M059J (cell line): ENCODE results near the gene TBX6. TPM values are rescaled to one million over a fixed set of nuclear protein-coding genes. Genes with fewer than 3 reads are reported as not detected.

Experiments used
- DNase-seq: peaks from one replicate; pipeline ENCODE4 v3.0.0-alpha.2; 2012; ENCODE audit warnings: low read depth
- total RNA-seq: library from RNA; depleted of rRNA; stranded (reverse); fragments of >200 nt; shearing (Covaris generic); gene quantifications from 2 replicates; pipeline ENCODE4 v1.2.3, GENCODE V29; 2014

TBX6 gene
- total RNA-seq, 1 experiment from 2014 or later = 0.39 TPM

GRCh38 chr16:30086291-30087140, 5.2 kb downstream of the TBX6 start:
- no peak for DNase-seq

GRCh38 chr16:30085820-30086219, 5.9 kb downstream of the TBX6 start:
- DNase-seq = no peak

GRCh38 chr16:30085247-30085646, 6.5 kb downstream of the TBX6 start:
- DNase-seq = no peak

GRCh38 chr16:30084816-30085159, 6.9 kb downstream of the TBX6 start:
- no peak for DNase-seq

- DNase-seq = no peak
Measured at GRCh38 chr16:30084096-30084815, 7.5 kb downstream of the TBX6 start.

GRCh38 chr16:30083216-30084055, 8.3 kb downstream of the TBX6 start:
- DNase-seq = no peak

GRCh38 chr16:30082545-30083090, 9.1 kb downstream of the TBX6 start:
- DNase-seq = no peak

- no peak for DNase-seq
Measured at GRCh38 chr16:30079480-30079879, 12.2 kb downstream of the TBX6 start.

GRCh38 chr16:30078744-30079143, 13.0 kb downstream of the TBX6 start:
- DNase-seq = no peak

GRCh38 chr16:30077656-30078055, 14.1 kb downstream of the TBX6 start:
- DNase-seq = peak; percentile 63

- DNase-seq = peak; percentile 48
Measured at GRCh38 chr16:30076276-30076791, 15.4 kb downstream of the TBX6 start.

- DNase-seq = peak; percentile 90
Measured at GRCh38 chr16:30075503-30076275, 16.0 kb downstream of the TBX6 start, which contains the start of gene PPP4C. TSS of gene PPP4C (plus strand) at chr16:30075994. CDS start at chr16:30076378, 384 bp downstream.

- DNase-seq = no peak
Measured at GRCh38 chr16:30070490-30070889, 21.2 kb downstream of the TBX6 start.

GRCh38 chr16:30069611-30070462, 21.9 kb downstream of the TBX6 start:
- DNase-seq = no peak

- DNase-seq = no peak
Measured at GRCh38 chr16:30068750-30069610, 22.7 kb downstream of the TBX6 start.

GRCh38 chr16:30068333-30068732, 23.4 kb downstream of the TBX6 start:
- no peak for DNase-seq

GRCh38 chr16:30067584-30067916, 24.2 kb downstream of the TBX6 start:
- DNase-seq = no peak

- DNase-seq = no peak
Measured at GRCh38 chr16:30066761-30067583, 24.8 kb downstream of the TBX6 start.
